HG03558 (cell line): ENCODE measurements around the gene PKM.

Experiments used
- ATAC-seq: cut with Tn5 transposase; IDR thresholded peaks from one replicate; pipeline ENCODE4 v1.9.1; 2021; ENCODE audit warnings: moderate number of reproducible peaks; ENCODE audit not compliant: unreplicated experiment; ENCODE audit errors: extremely low read depth

Gene PKM

GRCh38 chr15:72163719-72164118, 67.3 kb downstream of the PKM start:
- ATAC-seq = no peak

GRCh38 chr15:72162569-72162968, 68.4 kb downstream of the PKM start:
- no peak for ATAC-seq

- no peak for ATAC-seq
Observed at GRCh38 chr15:72161361-72162132, 69.4 kb downstream of the PKM start.

- ATAC-seq = no peak
Observed at GRCh38 chr15:72160696-72161245, 70.2 kb downstream of the PKM start.

GRCh38 chr15:72156928-72157327, 74.1 kb downstream of the PKM start:
- no peak for ATAC-seq

- ATAC-seq = no peak
Observed at GRCh38 chr15:72155635-72156616, 75.1 kb downstream of the PKM start.

- ATAC-seq = no peak
Observed at GRCh38 chr15:72155003-72155621, 75.9 kb downstream of the PKM start.

GRCh38 chr15:72154316-72154715, 76.7 kb downstream of the PKM start:
- ATAC-seq = no peak

- no peak for ATAC-seq
Observed at GRCh38 chr15:72153269-72154000, 77.6 kb downstream of the PKM start.
